HL-60 (cell line): ENCODE results near the gene THOC7.

ENCODE experiments used
- DNase-seq, 2 experiments: peaks; one replicate each; pipeline ENCODE4 v3.0.0-alpha.2; 2010 to 2020; ENCODE audit warnings: low read depth in 1 of 2, low spot score in 1 of 2
- H3K27ac ChIP-seq: fragments of 250-450 bp; sonication (Bioruptor Pico); replicated peaks from 2 replicates; pipeline ENCODE4 v1.5.1; 2020; ENCODE audit warnings: mild to moderate bottlenecking, moderate library complexity
- H3K27me3 ChIP-seq: fragments of 250-450 bp; sonication (Bioruptor Pico); 2 replicates; pipeline ENCODE4 v1.5.1; 2021; ENCODE audit warnings: mild to moderate bottlenecking, moderate library complexity; ENCODE audit not compliant: insufficient read depth, poor library complexity, severe bottlenecking
- H3K4me3 ChIP-seq: replicated peaks from 2 replicates; pipeline ENCODE4 v1.5.1; 2011; ENCODE audit warnings: mild to moderate bottlenecking, control low read depth, low read length; ENCODE audit not compliant: insufficient read depth
- GABPA ChIP-seq: IDR thresholded peaks from 2 replicates; pipeline ENCODE4 v1.6.1; 2012; ENCODE audit warnings: low read depth
- POLR2AphosphoS5 ChIP-seq: IDR thresholded peaks from 2 replicates; pipeline ENCODE4 v1.6.1; 2012; ENCODE audit warnings: low read depth
- SPI1 ChIP-seq: IDR thresholded peaks from 2 replicates; pipeline ENCODE4 v1.6.1; 2012; ENCODE audit warnings: low read depth, mild to moderate bottlenecking, borderline replicate concordance
- TF ChIP-seq, protein P1 (sequence below): IDR thresholded peaks from 2 replicates; pipeline ENCODE4 v1.6.1; 2012; ENCODE audit warnings: low read depth; ENCODE audit not compliant: insufficient replicate concordance
- TF ChIP-seq, protein P2 (sequence below): IDR thresholded peaks from one replicate; pipeline ENCODE4 v1.5.1; 2011; ENCODE audit warnings: low read length, control low read depth, inconsistent platforms; ENCODE audit not compliant: insufficient read depth

Gene THOC7

DNA sequence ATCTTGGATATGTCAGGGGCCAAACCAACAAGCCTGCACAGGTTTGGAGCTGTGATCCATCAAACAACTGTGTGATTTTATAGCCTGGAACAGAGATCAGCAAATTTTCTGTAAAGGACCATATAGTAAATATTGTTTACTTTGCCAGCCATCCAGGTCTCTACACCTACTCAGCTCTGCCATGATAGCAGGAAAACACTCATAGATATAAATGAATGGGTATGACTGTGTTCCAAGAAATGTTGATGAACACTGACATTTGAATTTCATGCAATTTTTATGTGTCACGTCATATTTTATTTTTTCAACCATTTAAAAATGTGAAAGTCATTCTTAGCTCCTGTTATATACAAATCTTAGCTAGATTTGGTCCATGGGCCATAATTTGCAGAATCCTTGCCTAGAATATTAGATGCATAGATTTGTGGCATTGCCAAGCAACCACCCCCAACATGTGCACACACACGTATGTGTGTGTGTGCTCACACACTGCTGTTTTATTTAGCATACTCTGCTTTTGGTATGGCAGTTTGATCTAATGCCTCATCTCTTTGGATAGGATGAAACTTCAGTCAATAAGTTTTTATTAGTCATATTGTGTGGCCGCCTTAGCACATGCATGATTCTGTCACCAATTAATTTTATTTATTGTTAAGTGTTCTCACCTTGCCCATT is 6.5 kb upstream of the THOC7 start:
- Histone ChIP-seq H3K27me3 (no peaks in the 10 kb centered on the region), H3K4me3 (no peak overlapping the region), H3K27ac (no peak overlapping the region)
- no peak for DNase-seq
- TF ChIP-seq, protein P1, sequence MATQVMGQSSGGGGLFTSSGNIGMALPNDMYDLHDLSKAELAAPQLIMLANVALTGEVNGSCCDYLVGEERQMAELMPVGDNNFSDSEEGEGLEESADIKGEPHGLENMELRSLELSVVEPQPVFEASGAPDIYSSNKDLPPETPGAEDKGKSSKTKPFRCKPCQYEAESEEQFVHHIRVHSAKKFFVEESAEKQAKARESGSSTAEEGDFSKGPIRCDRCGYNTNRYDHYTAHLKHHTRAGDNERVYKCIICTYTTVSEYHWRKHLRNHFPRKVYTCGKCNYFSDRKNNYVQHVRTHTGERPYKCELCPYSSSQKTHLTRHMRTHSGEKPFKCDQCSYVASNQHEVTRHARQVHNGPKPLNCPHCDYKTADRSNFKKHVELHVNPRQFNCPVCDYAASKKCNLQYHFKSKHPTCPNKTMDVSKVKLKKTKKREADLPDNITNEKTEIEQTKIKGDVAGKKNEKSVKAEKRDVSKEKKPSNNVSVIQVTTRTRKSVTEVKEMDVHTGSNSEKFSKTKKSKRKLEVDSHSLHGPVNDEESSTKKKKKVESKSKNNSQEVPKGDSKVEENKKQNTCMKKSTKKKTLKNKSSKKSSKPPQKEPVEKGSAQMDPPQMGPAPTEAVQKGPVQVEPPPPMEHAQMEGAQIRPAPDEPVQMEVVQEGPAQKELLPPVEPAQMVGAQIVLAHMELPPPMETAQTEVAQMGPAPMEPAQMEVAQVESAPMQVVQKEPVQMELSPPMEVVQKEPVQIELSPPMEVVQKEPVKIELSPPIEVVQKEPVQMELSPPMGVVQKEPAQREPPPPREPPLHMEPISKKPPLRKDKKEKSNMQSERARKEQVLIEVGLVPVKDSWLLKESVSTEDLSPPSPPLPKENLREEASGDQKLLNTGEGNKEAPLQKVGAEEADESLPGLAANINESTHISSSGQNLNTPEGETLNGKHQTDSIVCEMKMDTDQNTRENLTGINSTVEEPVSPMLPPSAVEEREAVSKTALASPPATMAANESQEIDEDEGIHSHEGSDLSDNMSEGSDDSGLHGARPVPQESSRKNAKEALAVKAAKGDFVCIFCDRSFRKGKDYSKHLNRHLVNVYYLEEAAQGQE: no peak
- TF ChIP-seq, protein P2, sequence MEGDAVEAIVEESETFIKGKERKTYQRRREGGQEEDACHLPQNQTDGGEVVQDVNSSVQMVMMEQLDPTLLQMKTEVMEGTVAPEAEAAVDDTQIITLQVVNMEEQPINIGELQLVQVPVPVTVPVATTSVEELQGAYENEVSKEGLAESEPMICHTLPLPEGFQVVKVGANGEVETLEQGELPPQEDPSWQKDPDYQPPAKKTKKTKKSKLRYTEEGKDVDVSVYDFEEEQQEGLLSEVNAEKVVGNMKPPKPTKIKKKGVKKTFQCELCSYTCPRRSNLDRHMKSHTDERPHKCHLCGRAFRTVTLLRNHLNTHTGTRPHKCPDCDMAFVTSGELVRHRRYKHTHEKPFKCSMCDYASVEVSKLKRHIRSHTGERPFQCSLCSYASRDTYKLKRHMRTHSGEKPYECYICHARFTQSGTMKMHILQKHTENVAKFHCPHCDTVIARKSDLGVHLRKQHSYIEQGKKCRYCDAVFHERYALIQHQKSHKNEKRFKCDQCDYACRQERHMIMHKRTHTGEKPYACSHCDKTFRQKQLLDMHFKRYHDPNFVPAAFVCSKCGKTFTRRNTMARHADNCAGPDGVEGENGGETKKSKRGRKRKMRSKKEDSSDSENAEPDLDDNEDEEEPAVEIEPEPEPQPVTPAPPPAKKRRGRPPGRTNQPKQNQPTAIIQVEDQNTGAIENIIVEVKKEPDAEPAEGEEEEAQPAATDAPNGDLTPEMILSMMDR: no peak
- no peak for TF ChIP-seq SPI1
- TF ChIP-seq GABPA: no peak
- no peak for TF ChIP-seq POLR2AphosphoS5

DNA sequence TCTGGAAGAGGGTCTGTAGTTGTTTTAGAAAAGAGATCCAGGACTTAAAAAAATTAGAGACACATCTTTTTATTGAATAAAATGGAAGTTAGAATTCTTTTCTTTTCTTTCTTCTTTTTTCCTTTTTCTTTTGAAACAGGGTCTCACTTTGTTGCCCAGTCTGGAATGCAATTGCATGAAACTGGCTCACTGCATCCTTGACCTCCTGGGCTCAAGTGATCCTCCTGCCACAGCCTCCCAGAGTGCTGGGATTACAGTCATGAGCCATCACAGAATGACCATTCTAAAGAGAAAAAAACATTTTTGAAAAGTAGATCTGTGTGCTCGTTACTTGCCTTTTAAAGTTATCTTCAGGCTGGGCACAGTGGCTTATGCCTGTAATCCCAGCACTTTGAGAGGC is 3.6 kb upstream of the THOC7 start:
- H3K27ac ChIP-seq: no peak overlapping the region
- TF ChIP-seq, protein P1: no peak
- TF ChIP-seq SPI1 (no peak), POLR2AphosphoS5 (no peak), GABPA (no peak)
- TF ChIP-seq, protein P2: no peak
- no peaks in the 10 kb centered on the region for H3K27me3 ChIP-seq
- no peak overlapping the region for H3K4me3 ChIP-seq
- DNase-seq: no peak

DNA sequence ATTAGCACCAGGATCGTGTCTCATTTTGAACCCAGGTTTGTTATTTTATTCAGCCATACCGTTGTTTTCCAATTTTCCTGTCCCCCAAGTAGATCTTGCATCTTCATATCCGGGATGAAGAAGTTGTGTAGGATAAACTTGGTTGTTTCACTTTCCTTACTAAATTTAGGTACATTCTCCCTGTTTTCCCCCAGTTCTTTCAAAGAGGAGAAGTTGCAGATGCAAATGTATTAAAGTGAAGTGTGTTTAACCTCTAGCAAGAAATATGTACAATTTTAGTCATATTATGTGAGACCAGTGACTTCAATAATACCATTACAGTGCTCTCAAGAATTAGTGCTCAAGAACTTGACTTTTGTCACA is 1.3 kb upstream of the THOC7 start:
- peak overlapping the region; percentile 91 for H3K27ac ChIP-seq
- no peaks in the 10 kb centered on the region for H3K27me3 ChIP-seq
- DNase-seq: no peak
- H3K4me3 ChIP-seq: peak overlapping the region; percentile 72
- TF ChIP-seq POLR2AphosphoS5: no peak
- TF ChIP-seq, protein P1: no peak
- no peak for TF ChIP-seq SPI1
- TF ChIP-seq, protein P2: no peak
- TF ChIP-seq GABPA: no peak
